ENCODE data around the gene PHF13.

The PHF13 gene

GRCh38 chr1:6667139-6667538 is 53.6 kb downstream of the PHF13 start:
- intact Hi-C loops (cut with DNase I; ENCODE audit: low total_unique reads): no loop called here
- H3K36me3 ChIP-seq: peaks cover 8 to 52% (median 24%) of the 10 kb centered on the region in 3 donors

DNA sequence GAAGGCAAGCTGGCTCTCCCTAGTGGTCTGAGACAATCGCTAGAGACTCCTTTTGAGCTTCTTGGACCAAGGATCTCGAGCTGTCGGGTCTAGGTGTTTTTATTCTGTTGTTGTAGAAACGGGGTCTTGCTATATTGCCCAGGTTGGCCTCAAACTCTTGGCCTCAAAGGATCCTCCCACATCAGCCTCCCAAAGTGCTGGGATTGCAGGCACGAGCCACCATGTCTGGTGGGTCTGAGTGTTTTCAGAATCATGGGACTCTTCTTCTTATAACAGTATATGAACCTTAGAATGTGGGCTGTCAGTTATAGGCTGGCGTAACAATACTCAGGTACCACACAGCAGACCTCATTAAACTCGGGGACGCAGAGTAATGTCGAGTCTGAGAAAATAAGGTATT is 55.0 kb downstream of the PHF13 start:
- Histone ChIP-seq H3K27ac (no peak overlapping the region), H3K4me1 (no peaks in the 10 kb centered on the region), H3K9me3 (no peaks in the 10 kb centered on the region), H3K36me3 (peaks cover 8 to 53% (median 24%) of the 10 kb centered on the region in 3 donors), H3K27me3 (no peaks in the 10 kb centered on the region), H3K4me3 (no peak overlapping the region)
- TF ChIP-seq, protein P1, sequence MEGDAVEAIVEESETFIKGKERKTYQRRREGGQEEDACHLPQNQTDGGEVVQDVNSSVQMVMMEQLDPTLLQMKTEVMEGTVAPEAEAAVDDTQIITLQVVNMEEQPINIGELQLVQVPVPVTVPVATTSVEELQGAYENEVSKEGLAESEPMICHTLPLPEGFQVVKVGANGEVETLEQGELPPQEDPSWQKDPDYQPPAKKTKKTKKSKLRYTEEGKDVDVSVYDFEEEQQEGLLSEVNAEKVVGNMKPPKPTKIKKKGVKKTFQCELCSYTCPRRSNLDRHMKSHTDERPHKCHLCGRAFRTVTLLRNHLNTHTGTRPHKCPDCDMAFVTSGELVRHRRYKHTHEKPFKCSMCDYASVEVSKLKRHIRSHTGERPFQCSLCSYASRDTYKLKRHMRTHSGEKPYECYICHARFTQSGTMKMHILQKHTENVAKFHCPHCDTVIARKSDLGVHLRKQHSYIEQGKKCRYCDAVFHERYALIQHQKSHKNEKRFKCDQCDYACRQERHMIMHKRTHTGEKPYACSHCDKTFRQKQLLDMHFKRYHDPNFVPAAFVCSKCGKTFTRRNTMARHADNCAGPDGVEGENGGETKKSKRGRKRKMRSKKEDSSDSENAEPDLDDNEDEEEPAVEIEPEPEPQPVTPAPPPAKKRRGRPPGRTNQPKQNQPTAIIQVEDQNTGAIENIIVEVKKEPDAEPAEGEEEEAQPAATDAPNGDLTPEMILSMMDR (IDR thresholded peaks at IDR 0.05): no peak
- no peak for DNase-seq
- intact Hi-C loops (cut with DNase I; ENCODE audit: low total_unique reads): no loop called here

More at GRCh38 chr1:6667139-6667538, 53.6 kb downstream of the PHF13 start:
- TF ChIP-seq, protein P1 (IDR thresholded peaks at IDR 0.05): no peak
- H3K9me3 ChIP-seq: no peaks in the 10 kb centered on the region
- no peaks in the 10 kb centered on the region for H3K4me1 ChIP-seq
- H3K27me3 ChIP-seq: no peaks in the 10 kb centered on the region
- H3K27ac ChIP-seq: no peak overlapping the region
- H3K4me3 ChIP-seq: no peak overlapping the region
- DNase-seq: no peak

DNA sequence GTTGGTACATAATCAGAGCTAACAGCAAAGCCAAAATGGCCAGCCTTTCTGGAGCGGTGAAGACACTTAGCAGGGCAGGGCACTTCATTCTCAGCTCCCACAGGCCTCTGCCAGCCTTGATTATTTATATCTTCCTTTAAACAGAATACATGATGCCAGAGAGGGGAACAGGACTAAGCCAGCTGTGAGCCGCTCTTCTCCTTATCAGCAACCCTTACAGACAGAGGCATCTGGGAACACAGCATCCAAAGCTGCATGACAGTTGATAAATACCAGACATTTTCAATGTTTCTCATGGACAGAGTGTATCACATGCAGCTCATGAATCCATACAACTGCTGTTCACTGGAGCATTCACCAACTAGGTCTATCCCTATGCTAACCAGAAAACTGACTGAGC is 59.0 kb downstream of the PHF13 start:
- TF ChIP-seq, protein P1 (IDR thresholded peaks at IDR 0.05): no peak
- H3K9me3 ChIP-seq: no peaks in the 10 kb centered on the region
- H3K4me1 ChIP-seq: no peaks in the 10 kb centered on the region
- no peak overlapping the region for H3K27ac ChIP-seq
- intact Hi-C loops (cut with DNase I; ENCODE audit: low total_unique reads): no loop called here
- no peaks in the 10 kb centered on the region for H3K27me3 ChIP-seq
- H3K4me3 ChIP-seq: no peak overlapping the region
- no peak for DNase-seq
- peaks cover 9 to 46% (median 26%) of the 10 kb centered on the region in 3 donors for H3K36me3 ChIP-seq

Data from tibial artery (tissue), 4 donors.